Ovary (tissue), 9 donors: Measurements from ENCODE around the gene NXT2. TPM values are rescaled to one million over a fixed set of nuclear protein-coding genes. Genes with fewer than 3 reads are reported as not detected.

Source experiments
- DNase-seq, 5 donors: peaks; one replicate each; pipeline ENCODE4 v3.0.0-alpha.2; 2019 to 2020
- H3K27ac ChIP-seq, 2 donors: fragments of 200-600 bp; one replicate each; pipeline versions ENCODE4 v1.5.1 to v1.8.0; 2019 to 2022
- H3K27me3 ChIP-seq: fragments of 200-600 bp; one replicate; pipeline ENCODE4 v1.8.0; 2022
- H3K36me3 ChIP-seq: fragments of 200-600 bp; sonication (generic); one replicate; pipeline ENCODE4 v1.5.1; 2019
- H3K4me1 ChIP-seq: one replicate; pipeline ENCODE4 v1.8.1; 2013; ENCODE audit warnings: mild to moderate bottlenecking, moderate library complexity; ENCODE audit not compliant: insufficient read depth
- H3K4me3 ChIP-seq: fragments of 200-600 bp; sonication (generic); one replicate; pipeline ENCODE4 v1.5.1; 2017
- H3K9me3 ChIP-seq, 2 donors: fragments of 200-600 bp in 1 of 2; sonication (generic) in 1 of 2; one replicate each; pipeline versions ENCODE4 v1.5.1 to v1.8.1; 2013 to 2019; ENCODE audit warnings: mild to moderate bottlenecking in 1 of 2, moderate library complexity in 1 of 2
- CTCF ChIP-seq, 3 donors: fragments of 450-650 bp in 2 of 3; fragments of 200-600 bp in 1 of 3; IDR thresholded peaks; one replicate each; pipeline versions ENCODE4 v1.5.1 to v1.8.0; 2016 to 2022; ENCODE audit warnings: antibody characterized with exemption in 3 of 3, mild to moderate bottlenecking in 1 of 3
- EP300 ChIP-seq: sonication (generic); formaldehyde crosslinking; IDR thresholded peaks from one replicate; pipeline ENCODE4 v1.6.1; 2017; ENCODE audit warnings: antibody characterized with exemption
- POLR2A ChIP-seq: fragments of 450-650 bp; IDR thresholded peaks from one replicate; pipeline ENCODE4 v1.6.1; 2017; ENCODE audit warnings: antibody characterized with exemption, mild to moderate bottlenecking, moderate library complexity
- WGBS, 3 donors: extraction: QIAGEN DNeasy Blood & Tissue Kit in 1 of 3; methylation state at CpG; one replicate each; pipeline versions ENCODE4 v1.1.5 to v1.1.7; 2013 to 2017; 5-methylcytosine and 5-hydroxymethylcytosine counted together
- intact Hi-C, 4 donors: fragments of 100-400 bp; cut with DNase I; formaldehyde crosslinking; loops; one replicate each; pipeline versions ENCODE4 v1.11.0 to v1.15.1; 2022 to 2023
- polyA plus RNA-seq, 2 donors: library from polyadenylated mRNA; stranded (reverse); fragments of 200-250 nt in 1 of 2; fragments of 350-450 nt in 1 of 2; fragmentation: Illumina TruSeq in 1 of 2; extraction: RNeasy Lipid Tissue Mini Kit (QIAGEN cat#74804) in 1 of 2; gene quantifications; one replicate each; pipeline ENCODE4 v1.2.3, GENCODE V29; 2013 to 2014
- total RNA-seq, 7 donors: library from RNA; depleted of rRNA in 2 of 7; stranded (reverse); fragments of >200 nt in 2 of 7; fragmentation: NEBNext Ultra II Directional in 3 of 7; extraction: Animal tissue kit (Norgen Biotek cat#: 25700) in 3 of 7; gene quantifications; one replicate each; pipeline versions ENCODE4 v1.1.0 to v1.2.4, GENCODE V29; 2016 to 2023
- donor health status: DM: no; HTN: no; CAD: no; lungs with moderate emphysema.
- donor health status: DM: no; HTN: no; CAD: no.
- donor health status: Bipolar disorder and iron deficiency.
- donor health status: DM: yes; HTN: yes; CAD: no.
- donor health status: DM: no; HTN: no; CAD: no.
- donor health status: DM: yes; HTN: yes; CAD: no.

NXT2 gene
- total and polyA plus RNA-seq, 9 donors, result 4.1 to 8.0 (median 5.7) TPM

GRCh38 chrX:109501176-109501575 is 35.5 kb upstream of the NXT2 start:
- Histone ChIP-seq H3K4me1 (no peaks in the 10 kb centered on the region), H3K27ac (no peak overlapping the region), H3K36me3 (no peaks in the 10 kb centered on the region), H3K4me3 (no peak overlapping the region), H3K27me3 (no peaks in the 10 kb centered on the region), H3K9me3 (no peaks in the 10 kb centered on the region)
- WGBS, 3 donors, result 50 to 59% (median 58%) methylated on average over 3 of the region's 3 CpGs
- no peak for TF ChIP-seq POLR2A
- TF ChIP-seq EP300, result no peak
- no peak for TF ChIP-seq CTCF (IDR thresholded peaks at IDR 0.05)
- no peak for DNase-seq
- intact Hi-C loops, result no loop called here

- no peaks in the 10 kb centered on the region for H3K36me3 ChIP-seq
- intact Hi-C loops, result no loop called here
- no peaks in the 10 kb centered on the region for H3K27me3 ChIP-seq
- H3K4me1 ChIP-seq, result no peaks in the 10 kb centered on the region
- H3K9me3 ChIP-seq, result no peaks in the 10 kb centered on the region
- H3K4me3 ChIP-seq, result no peak overlapping the region
- DNase-seq, result no peak
- no peak for TF ChIP-seq EP300
- TF ChIP-seq POLR2A, result no peak
- TF ChIP-seq CTCF (IDR thresholded peaks at IDR 0.05), result no peak
- no peak overlapping the region for H3K27ac ChIP-seq
Measured at GRCh38 chrX:109508915-109509314, 27.7 kb upstream of the NXT2 start.

- no peaks in the 10 kb centered on the region for H3K9me3 ChIP-seq
- 62 to 74% (median 73%) methylated on average over 1 of the region's 1 CpG for WGBS, 3 donors
- H3K4me1 ChIP-seq, result no peaks in the 10 kb centered on the region
- intact Hi-C loops, result no loop called here
- no peak overlapping the region for H3K27ac ChIP-seq
- TF ChIP-seq EP300 (no peak), CTCF (IDR thresholded peaks at IDR 0.05) (no peak), POLR2A (no peak)
- no peak for DNase-seq
- no peak overlapping the region for H3K4me3 ChIP-seq
- no peaks in the 10 kb centered on the region for H3K27me3 ChIP-seq
- H3K36me3 ChIP-seq, result no peaks in the 10 kb centered on the region
Measured at GRCh38 chrX:109511113-109511512, 25.5 kb upstream of the NXT2 start.

GRCh38 chrX:109519001-109519400 is 17.6 kb upstream of the NXT2 start:
- Histone ChIP-seq H3K4me3 (no peak overlapping the region), H3K36me3 (no peaks in the 10 kb centered on the region), H3K9me3 (no peaks in the 10 kb centered on the region), H3K4me1 (no peaks in the 10 kb centered on the region), H3K27ac (no peak overlapping the region), H3K27me3 (no peaks in the 10 kb centered on the region)
- no peak for DNase-seq
- intact Hi-C loops, result no loop called here
- TF ChIP-seq POLR2A (no peak), EP300 (no peak), CTCF (IDR thresholded peaks at IDR 0.05) (no peak)
- WGBS, 3 donors, result 69 to 81% (median 79%) methylated on average over 1 of the region's 1 CpG

- Histone ChIP-seq H3K4me1 (no peaks in the 10 kb centered on the region), H3K9me3 (peaks cover 0 to 7% of the 10 kb centered on the region in 2 donors), H3K27ac (no peak overlapping the region), H3K4me3 (no peak overlapping the region), H3K27me3 (no peaks in the 10 kb centered on the region), H3K36me3 (no peaks in the 10 kb centered on the region)
- 42 to 63% (median 50%) methylated on average over 1 of the region's 1 CpG for WGBS, 3 donors
- no peak for DNase-seq
- intact Hi-C loops, result no loop called here
- TF ChIP-seq CTCF (IDR thresholded peaks at IDR 0.05) (no peak), EP300 (no peak)
Measured at GRCh38 chrX:109533005-109533404, 3.6 kb upstream of the NXT2 start.
